GM20000 (cell line): ENCODE measurements around the gene ABHD1.

Experiments used
- DNase-seq: peaks from one replicate; pipeline ENCODE4 v3.0.0; 2012; ENCODE audit warnings: low spot score
- CTCF ChIP-seq: IDR thresholded peaks from 2 replicates; pipeline ENCODE4 v1.5.1; 2012; ENCODE audit warnings: mild to moderate bottlenecking, control low read depth; ENCODE audit errors: extremely low read depth, missing control alignments

The ABHD1 gene

GRCh38 chr2:27149570-27150405 is 26.2 kb downstream of the ABHD1 start:
- TF ChIP-seq CTCF: no peak
- no peak for DNase-seq

- TF ChIP-seq CTCF: no peak
- no peak for DNase-seq
These were observed 27.1 kb downstream of the ABHD1 start for GRCh38 chr2:27150639-27151230.

GRCh38 chr2:27152102-27152795 is 28.6 kb downstream of the ABHD1 start:
- TF ChIP-seq CTCF: no peak
- no peak for DNase-seq

- DNase-seq: no peak
- TF ChIP-seq CTCF: no peak
These were observed 29.3 kb downstream of the ABHD1 start for GRCh38 chr2:27152796-27153464.

GRCh38 chr2:27154488-27154887 is 30.9 kb downstream of the ABHD1 start:
- DNase-seq: no peak
- no peak for TF ChIP-seq CTCF

- TF ChIP-seq CTCF: no peak
- no peak for DNase-seq
These were observed 31.5 kb downstream of the ABHD1 start for GRCh38 chr2:27155069-27155520.
